A172 (cell line): ENCODE results near the gene GCA. TPM values are rescaled to one million over a fixed set of nuclear protein-coding genes. Genes with fewer than 3 reads are reported as not detected.

Experiments used
- DNase-seq: peaks from one replicate; pipeline ENCODE4 v3.0.0-alpha.2; 2015; ENCODE audit warnings: low spot score
- total RNA-seq: library from RNA; depleted of rRNA; stranded (reverse); fragments of >200 nt; shearing (Covaris generic); gene quantifications from 2 replicates; pipeline ENCODE4 v1.2.3, GENCODE V29; 2014

Gene GCA
- total RNA-seq, 1 experiment from 2014 or later = 36.8 TPM

- DNase-seq = no peak
These were observed 15.3 kb upstream of the GCA start for GRCh38 chr2:162328424-162329157.

- no peak for DNase-seq
These were observed 13.1 kb upstream of the GCA start for GRCh38 chr2:162330881-162331280.

GRCh38 chr2:162333968-162334367, 10.0 kb upstream of the GCA start:
- peak; percentile 51 for DNase-seq

GRCh38 chr2:162337868-162338267, 6.1 kb upstream of the GCA start:
- no peak for DNase-seq

GRCh38 chr2:162340822-162341221, 3.1 kb upstream of the GCA start:
- DNase-seq = no peak

GRCh38 chr2:162342321-162342720, 1.6 kb upstream of the GCA start:
- no peak for DNase-seq

GRCh38 chr2:162342841-162343240, 1.1 kb upstream of the GCA start:
- DNase-seq = no peak

GRCh38 chr2:162343492-162343823, 474 bp upstream of the GCA start:
- no peak for DNase-seq

GRCh38 chr2:162344617-162344950, 652 bp downstream of the GCA start:
- DNase-seq = no peak

GRCh38 chr2:162365392-162365791, 21.5 kb downstream of the GCA start:
- DNase-seq = no peak

- DNase-seq = no peak
These were observed 24.6 kb downstream of the GCA start for GRCh38 chr2:162368494-162368893.

GRCh38 chr2:162369551-162369950, 25.6 kb downstream of the GCA start:
- no peak for DNase-seq

- no peak for DNase-seq
These were observed 27.0 kb downstream of the GCA start for GRCh38 chr2:162370931-162371330.

GRCh38 chr2:162372818-162373217, 28.9 kb downstream of the GCA start:
- no peak for DNase-seq

GRCh38 chr2:162379719-162380580, 36.0 kb downstream of the GCA start:
- no peak for DNase-seq

- DNase-seq = no peak
These were observed 37.9 kb downstream of the GCA start for GRCh38 chr2:162381851-162382250.

- DNase-seq = peak; percentile 16
These were observed 38.3 kb downstream of the GCA start for GRCh38 chr2:162382278-162382677.

- no peak for DNase-seq
These were observed 41.6 kb downstream of the GCA start for GRCh38 chr2:162385536-162385935.

- DNase-seq = no peak
These were observed 46.9 kb downstream of the GCA start for GRCh38 chr2:162390801-162391200.

- no peak for DNase-seq
These were observed 56.4 kb downstream of the GCA start for GRCh38 chr2:162400336-162400735.

GRCh38 chr2:162401871-162402270, 57.9 kb downstream of the GCA start:
- no peak for DNase-seq

- peak; percentile 81 for DNase-seq
These were observed 60.0 kb downstream of the GCA start for GRCh38 chr2:162403884-162404283.
